ENCODE data around the gene CABS1.

GRCh38 chr4:70359115-70359661 lies 24.4 kb downstream of the CABS1 start:
- TF ChIP-seq POLR2AphosphoS5 (IDR thresholded peaks at IDR 0.05) (no peak), CTCF (IDR thresholded peaks at IDR 0.05) (no peak)
